GM12874 (cell line): ENCODE measurements around the gene CYP2W1.

Source experiments
- CTCF ChIP-seq: IDR thresholded peaks from 2 replicates; pipeline ENCODE4 v1.5.1; 2011; ENCODE audit warnings: low read depth, mild to moderate bottlenecking, control low read depth, low read length, moderate library complexity; ENCODE audit not compliant: insufficient read depth

CYP2W1 gene

GRCh38 chr7:1019789-1020610 lies 37.0 kb downstream of the CYP2W1 start:
- TF ChIP-seq CTCF = no peak

- TF ChIP-seq CTCF = 0 out of 2 replicates have a peak, but pooled peaks have one; percentile 11
Measured at GRCh38 chr7:1020849-1021251, 37.9 kb downstream of the CYP2W1 start.

GRCh38 chr7:1021366-1021765 lies 38.4 kb downstream of the CYP2W1 start:
- no peak for TF ChIP-seq CTCF

GRCh38 chr7:1021931-1022330 lies 39.0 kb downstream of the CYP2W1 start:
- TF ChIP-seq CTCF = no peak

GRCh38 chr7:1022356-1022755 lies 39.4 kb downstream of the CYP2W1 start:
- no peak for TF ChIP-seq CTCF

- TF ChIP-seq CTCF = no peak
Measured at GRCh38 chr7:1022801-1023465, 40.0 kb downstream of the CYP2W1 start.

GRCh38 chr7:1024331-1024841 lies 41.4 kb downstream of the CYP2W1 start:
- no peak for TF ChIP-seq CTCF
